Neuronal stem cell (in vitro differentiated cells): ENCODE results near the gene EHD1.

Experiments used
- DNase-seq: peaks from one replicate; pipeline ENCODE4 v3.0.0-alpha.2; 2013; ENCODE audit warnings: low spot score
- H2AFZ ChIP-seq: one replicate; pipeline ENCODE4 v1.6.1; 2013; ENCODE audit warnings: mild to moderate bottlenecking, low read length, inconsistent platforms
- H2AK5ac ChIP-seq: 2 replicates; pipeline ENCODE4 v1.6.1; 2013; ENCODE audit warnings: low read depth, mild to moderate bottlenecking, inconsistent platforms, low read length, moderate library complexity, mixed read lengths
- H2BK120ac ChIP-seq: 2 replicates; pipeline ENCODE4 v1.6.1; 2013; ENCODE audit warnings: low read depth, mild to moderate bottlenecking, inconsistent platforms, low read length, moderate library complexity, mixed read lengths
- H2BK12ac ChIP-seq: one replicate; pipeline ENCODE4 v1.6.1; 2013; ENCODE audit warnings: low read length, inconsistent platforms
- H2BK15ac ChIP-seq: 2 replicates; pipeline ENCODE4 v1.6.1; 2013; ENCODE audit warnings: mild to moderate bottlenecking, low read length, inconsistent platforms, mixed read lengths
- H2BK5ac ChIP-seq: one replicate; pipeline ENCODE4 v1.6.1; 2013; ENCODE audit warnings: inconsistent platforms, mild to moderate bottlenecking, low read length, moderate library complexity
- H3K14ac ChIP-seq: one replicate; pipeline ENCODE4 v1.6.1; 2013; ENCODE audit warnings: low read length, inconsistent platforms
- H3K18ac ChIP-seq: 2 replicates; pipeline ENCODE4 v1.6.1; 2013; ENCODE audit warnings: low read length, inconsistent platforms
- H3K23ac ChIP-seq: 2 replicates; pipeline ENCODE4 v1.6.1; 2013; ENCODE audit warnings: low read depth, mild to moderate bottlenecking, mixed read lengths, low read length, inconsistent platforms; ENCODE audit not compliant: poor library complexity
- H3K27ac ChIP-seq: replicated peaks from 3 replicates; pipeline ENCODE4 v1.5.1; 2013; ENCODE audit warnings: low read length, inconsistent platforms
- H3K27me3 ChIP-seq, 3 experiments: 2 replicates each; pipeline ENCODE4 v1.6.1; 2013; ENCODE audit warnings: low read length in 3 of 3, mild to moderate bottlenecking in 2 of 3, inconsistent platforms in 1 of 3, low read depth in 1 of 3, mixed read lengths in 1 of 3, moderate library complexity in 1 of 3; ENCODE audit not compliant: control insufficient read depth in 3 of 3, insufficient read depth in 3 of 3
- H3K36me3 ChIP-seq, 2 donors: replicated peaks in 1 of 2; 2 replicates each; pipeline ENCODE4 v1.6.1; 2013; ENCODE audit warnings: low read length in 2 of 2; ENCODE audit not compliant: control insufficient read depth in 2 of 2, insufficient read depth in 2 of 2
- H3K4ac ChIP-seq: 2 replicates; pipeline ENCODE4 v1.6.1; 2013; ENCODE audit warnings: inconsistent platforms, mild to moderate bottlenecking, low read length, moderate library complexity
- H3K4me1 ChIP-seq, 2 donors: 1 replicate in 1 of 2; 2 replicates in 1 of 2; pipeline ENCODE4 v1.6.1; 2013; ENCODE audit warnings: low read length in 2 of 2, low read depth in 1 of 2; ENCODE audit not compliant: control insufficient read depth in 2 of 2, insufficient read depth in 1 of 2
- H3K4me2 ChIP-seq: one replicate; pipeline ENCODE4 v1.6.1; 2013; ENCODE audit warnings: mild to moderate bottlenecking, low read length, inconsistent platforms; ENCODE audit not compliant: insufficient read depth, poor library complexity, severe bottlenecking
- H3K4me3 ChIP-seq, 2 donors: 2 replicates each; pipeline ENCODE4 v1.5.1; 2013; ENCODE audit warnings: low read length in 2 of 2, mild to moderate bottlenecking in 2 of 2, inconsistent platforms in 1 of 2, moderate library complexity in 1 of 2
- H3K79me1 ChIP-seq: one replicate; pipeline ENCODE4 v1.6.1; 2013; ENCODE audit warnings: low read depth, mild to moderate bottlenecking, inconsistent platforms, low read length, moderate library complexity
- H3K9ac ChIP-seq: one replicate; pipeline ENCODE4 v1.6.1; 2013; ENCODE audit warnings: mild to moderate bottlenecking, low read depth, low read length, inconsistent platforms; ENCODE audit not compliant: poor library complexity
- H3K9me3 ChIP-seq, 2 donors: replicated peaks in 1 of 2; 2 replicates each; pipeline versions ENCODE3 to v1.6.1; 2013; ENCODE audit warnings: low read length in 2 of 2, mild to moderate bottlenecking in 2 of 2, inconsistent platforms in 1 of 2, low read depth in 1 of 2, mixed read lengths in 1 of 2, moderate library complexity in 1 of 2; ENCODE audit not compliant: control insufficient read depth in 2 of 2, insufficient read depth in 1 of 2
- H4K8ac ChIP-seq: one replicate; pipeline ENCODE4 v1.6.1; 2013; ENCODE audit warnings: low read depth, mild to moderate bottlenecking, inconsistent platforms, low read length, moderate library complexity
- H4K91ac ChIP-seq: one replicate; pipeline ENCODE4 v1.6.1; 2013; ENCODE audit warnings: low read length, low read depth, mild to moderate bottlenecking, inconsistent platforms; ENCODE audit not compliant: poor library complexity
- WGBS, 2 donors: extraction: QIAGEN DNeasy Blood & Tissue Kit; methylation state at CpG; one replicate each; pipeline ENCODE4 v1.1.7; 2013; ENCODE audit warnings: missing lambda C conversion rate in 2 of 2, mixed read lengths in 1 of 2; ENCODE audit not compliant: insufficient read length in 2 of 2, insufficient replicate concordance in 1 of 2; ENCODE audit errors: extremely low coverage in 2 of 2; 5-methylcytosine and 5-hydroxymethylcytosine counted together

The EHD1 gene

DNA sequence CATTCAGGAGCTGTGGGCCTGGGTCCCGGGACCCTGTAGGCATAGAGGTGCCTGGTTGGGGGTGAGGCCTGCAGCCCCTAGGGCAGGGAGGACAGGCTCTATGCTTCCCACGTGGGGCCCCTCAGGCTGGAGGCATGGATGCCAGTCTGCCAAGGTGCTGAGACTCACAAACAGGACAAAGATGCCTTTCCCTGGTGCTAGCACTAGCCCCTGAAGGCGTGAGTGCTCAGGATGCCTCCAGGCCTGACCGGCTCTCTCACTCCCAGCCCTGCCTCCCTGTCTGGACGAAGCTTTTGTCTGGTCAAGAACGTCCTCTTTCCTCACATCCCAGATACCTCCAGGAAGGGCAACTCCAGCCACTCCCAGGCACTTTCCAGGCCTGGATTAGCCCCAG lies 36.1 kb downstream of the EHD1 start:
- Histone ChIP-seq H3K9ac (peak overlapping the region; percentile 64), H3K4ac (peak overlapping the region; percentile 94), H4K8ac (no peak overlapping the region), H3K4me1 (peaks cover 15 to 20% of the 10 kb centered on the region in 2 donors), H3K23ac (peak overlapping the region; percentile 16), H2BK15ac (peak overlapping the region; percentile 60), H3K36me3 (no peaks in the 10 kb centered on the region), H3K79me1 (no peaks in the 10 kb centered on the region), H3K4me3 (no peak overlapping the region), H3K4me2 (no peak overlapping the region), H2AK5ac (peak overlapping the region; percentile 99), H3K27me3 (peaks cover 0 to 21% (median 8%) of the 10 kb centered on the region in 3 experiments), H3K9me3 (no peaks in the 10 kb centered on the region), H3K14ac (no peak overlapping the region), H2BK12ac (peak overlapping the region; percentile 24), H2BK5ac (peak overlapping the region; percentile 8), H3K27ac (peak overlapping the region; percentile 14), H3K18ac (peak overlapping the region; percentile 86), H2AFZ (peak overlapping the region; percentile 85), H4K91ac (peak overlapping the region; percentile 45), H2BK120ac (no peak overlapping the region)
- no CpG with 5 or more reads among the region's 6 CpGs for WGBS, 2 donors
- no peak for DNase-seq

DNA sequence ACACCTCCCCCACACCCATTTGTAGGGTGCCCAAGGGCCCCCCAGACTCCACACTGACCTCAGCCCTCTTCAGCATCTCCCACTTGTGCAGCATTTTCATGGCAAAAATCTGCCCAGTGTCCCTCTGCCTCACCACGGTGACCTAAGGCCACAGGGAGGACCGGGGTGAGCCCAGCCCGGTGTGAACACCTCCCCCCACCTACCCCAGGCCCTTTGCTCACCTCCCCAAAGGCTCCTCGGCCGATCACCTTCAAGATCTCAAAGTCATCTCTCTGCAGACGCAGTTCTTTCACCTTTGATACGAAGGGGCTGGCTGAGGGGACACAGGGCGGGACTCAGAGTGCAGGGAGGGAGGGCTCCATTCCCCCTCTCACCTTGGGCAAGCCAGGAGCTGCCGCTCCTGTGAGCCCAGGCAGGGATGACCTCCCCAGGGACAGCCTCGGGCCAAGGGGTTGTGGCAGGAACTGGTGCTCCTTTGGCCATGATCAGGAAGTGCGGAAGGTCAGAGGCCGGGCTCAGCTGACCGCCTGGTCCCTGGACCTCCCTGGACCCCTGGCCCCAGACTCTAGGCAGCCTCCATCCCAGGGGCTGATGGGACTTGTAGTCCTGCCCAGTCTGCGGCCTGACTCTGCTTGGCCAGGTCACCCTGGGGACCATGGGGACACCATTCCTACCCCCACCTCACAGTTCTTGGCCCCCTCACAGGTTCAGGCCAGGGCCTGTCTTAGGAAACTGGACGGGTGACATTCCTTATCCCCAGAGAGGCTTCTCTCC lies 36.6 kb downstream of the EHD1 start:
- Histone ChIP-seq H3K27ac (no peak overlapping the region), H2BK5ac (peak overlapping the region; percentile 8), H3K9ac (peak overlapping the region; percentile 64), H3K4ac (peak overlapping the region; percentile 76), H3K9me3 (no peaks in the 10 kb centered on the region), H3K4me2 (peak overlapping the region; percentile 33), H3K4me1 (peaks cover 15 to 20% of the 10 kb centered on the region in 2 donors), H4K8ac (peak overlapping the region; percentile 72), H3K79me1 (peaks cover 2% of the 10 kb centered on the region), H2BK120ac (peak overlapping the region; percentile 28), H2BK12ac (peak overlapping the region; percentile 84), H3K14ac (no peak overlapping the region), H3K23ac (peak overlapping the region; percentile 16), H3K27me3 (peaks cover 0 to 21% (median 8%) of the 10 kb centered on the region in 3 experiments), H3K18ac (peak overlapping the region; percentile 92), H2AK5ac (peak overlapping the region; percentile 99), H3K36me3 (no peaks in the 10 kb centered on the region), H4K91ac (peak overlapping the region; percentile 45), H2BK15ac (peak overlapping the region; percentile 60), H3K4me3 (no peak overlapping the region), H2AFZ (peak overlapping the region; percentile 85)
- DNase-seq = no peak
- no CpG with 5 or more reads among the region's 15 CpGs for WGBS, 2 donors

DNA sequence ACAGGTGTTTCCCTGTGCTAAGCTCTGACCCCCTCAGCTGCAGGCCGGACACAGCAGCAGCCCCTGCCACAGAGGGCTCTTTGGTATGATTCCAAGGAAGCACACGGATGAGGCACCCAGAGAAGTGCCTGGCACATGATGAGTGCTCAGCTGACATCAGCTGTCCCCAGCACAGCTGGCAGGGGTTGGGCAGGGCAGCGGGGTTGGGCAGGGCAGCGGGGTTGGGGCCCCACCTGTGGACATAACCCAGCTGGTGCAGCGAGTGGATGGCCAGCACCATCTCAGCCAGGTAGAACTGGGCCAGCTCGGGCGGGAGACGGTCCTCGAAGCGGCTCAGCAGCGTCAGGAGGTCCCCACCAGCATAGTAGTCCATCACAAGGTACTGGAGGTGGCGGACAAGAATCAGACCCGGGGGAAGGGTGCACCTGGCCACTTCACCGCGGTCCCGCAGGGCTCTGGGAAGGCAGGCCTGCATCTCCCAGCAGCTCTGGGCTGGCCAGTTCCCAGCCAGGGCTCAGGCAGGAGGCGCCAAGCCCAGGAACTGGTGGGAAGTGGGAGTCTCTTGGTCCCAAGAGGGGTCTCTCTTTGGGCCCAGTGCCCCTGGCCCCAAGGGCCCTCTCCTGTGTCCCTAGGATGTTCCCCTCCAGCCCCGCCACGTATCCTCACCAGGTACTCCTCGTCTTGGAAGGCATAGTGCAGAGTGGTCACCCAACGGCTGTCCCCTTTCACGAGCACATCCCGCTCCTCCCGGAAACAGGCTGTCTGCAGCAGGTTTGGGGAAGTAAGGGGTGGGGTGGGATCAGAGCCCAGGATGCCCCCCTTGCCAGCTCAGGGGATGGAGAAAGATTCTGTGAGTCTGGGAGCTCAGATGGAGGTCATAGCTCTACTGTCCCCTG lies 38.3 kb downstream of the EHD1 start:
- Histone ChIP-seq H2BK12ac (no peak overlapping the region), H3K4me3 (no peak overlapping the region), H3K36me3 (no peaks in the 10 kb centered on the region), H4K8ac (no peak overlapping the region), H3K27me3 (peaks cover 0 to 24% (median 8%) of the 10 kb centered on the region in 3 experiments), H2BK15ac (peak overlapping the region; percentile 73), H4K91ac (no peak overlapping the region), H3K14ac (peak overlapping the region; percentile 38), H3K23ac (no peak overlapping the region), H2BK120ac (no peak overlapping the region), H3K27ac (no peak overlapping the region), H3K9me3 (no peaks in the 10 kb centered on the region), H3K4ac (no peak overlapping the region), H3K18ac (peak overlapping the region; percentile 80), H3K4me1 (peaks cover 15 to 20% of the 10 kb centered on the region in 2 donors), H2AFZ (no peak overlapping the region), H3K9ac (peak overlapping the region; percentile 47), H2AK5ac (peak overlapping the region; percentile 52), H2BK5ac (no peak overlapping the region), H3K4me2 (no peak overlapping the region), H3K79me1 (peaks cover 2% of the 10 kb centered on the region)
- WGBS, 2 donors = no CpG with 5 or more reads among the region's 24 CpGs
- no peak for DNase-seq

DNA sequence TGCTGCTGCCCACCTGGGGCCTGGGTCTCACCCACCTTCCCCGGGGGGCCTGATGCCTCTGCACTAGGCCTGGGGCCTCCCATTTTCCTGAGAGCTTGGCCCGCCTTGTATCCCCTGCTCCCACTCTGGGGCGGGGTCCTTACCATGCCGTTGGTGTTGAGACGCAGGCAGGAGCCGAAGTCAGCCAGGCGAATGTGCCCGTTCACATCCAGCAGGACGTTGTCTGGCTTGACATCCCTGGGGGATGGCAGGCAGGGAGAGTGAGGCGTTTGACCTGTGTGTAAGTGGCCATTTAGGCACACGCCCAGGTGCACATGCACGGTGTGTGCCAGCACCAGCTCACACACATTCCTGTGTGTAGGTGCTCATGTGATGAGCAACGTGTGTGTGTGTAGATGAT lies 39.1 kb downstream of the EHD1 start:
- no peak overlapping the region for H2BK12ac ChIP-seq
- no peak overlapping the region for H2AFZ ChIP-seq
- no peak overlapping the region for H3K14ac ChIP-seq
- no peak overlapping the region for H3K18ac ChIP-seq
- WGBS, 2 donors = no CpG with 5 or more reads among the region's 13 CpGs
- no peak overlapping the region for H3K4me3 ChIP-seq
- H2BK120ac ChIP-seq = no peak overlapping the region
- no peak overlapping the region for H3K4me2 ChIP-seq
- H3K36me3 ChIP-seq = no peaks in the 10 kb centered on the region
- H3K9ac ChIP-seq = no peak overlapping the region
- no peaks in the 10 kb centered on the region for H3K9me3 ChIP-seq
- no peak overlapping the region for H2BK5ac ChIP-seq
- H3K4ac ChIP-seq = no peak overlapping the region
- H3K4me1 ChIP-seq = peaks cover 15 to 20% of the 10 kb centered on the region in 2 donors
- no peak overlapping the region for H2AK5ac ChIP-seq
- H3K23ac ChIP-seq = no peak overlapping the region
- H4K91ac ChIP-seq = no peak overlapping the region
- no peak overlapping the region for H3K27ac ChIP-seq
- H3K27me3 ChIP-seq = peaks cover 0 to 23% (median 7%) of the 10 kb centered on the region in 3 experiments
- H2BK15ac ChIP-seq = no peak overlapping the region
- H3K79me1 ChIP-seq = peaks cover 2% of the 10 kb centered on the region
- no peak for DNase-seq
- H4K8ac ChIP-seq = no peak overlapping the region
